Gastrocnemius medialis (tissue), 4 donors: ENCODE measurements around the gene MAG.
A peak's percentile ranks its signal among the peaks of the same experiment; 100 is the strongest.

ENCODE experiments used
- POLR2A ChIP-seq, 2 donors: fragments of 450-650 bp; IDR thresholded peaks; one replicate each; pipeline ENCODE4 v1.6.1; 2017; ENCODE audit warnings: antibody characterized with exemption in 2 of 2, mild to moderate bottlenecking in 2 of 2, moderate library complexity in 2 of 2
- TF ChIP-seq, protein P1 (sequence below), 5 experiments: fragments of 450-650 bp in 3 of 5; fragments of 200-600 bp in 2 of 5; sonication (generic) in 2 of 5; IDR thresholded peaks in 4 of 5; conservative IDR thresholded peaks in 1 of 5; 1 replicate in 4 of 5; 2 replicates in 1 of 5; pipeline ENCODE4 v1.5.1; 2016 to 2019; ENCODE audit warnings: antibody characterized with exemption in 5 of 5, mild to moderate bottlenecking in 3 of 5, moderate library complexity in 3 of 5

DNA sequence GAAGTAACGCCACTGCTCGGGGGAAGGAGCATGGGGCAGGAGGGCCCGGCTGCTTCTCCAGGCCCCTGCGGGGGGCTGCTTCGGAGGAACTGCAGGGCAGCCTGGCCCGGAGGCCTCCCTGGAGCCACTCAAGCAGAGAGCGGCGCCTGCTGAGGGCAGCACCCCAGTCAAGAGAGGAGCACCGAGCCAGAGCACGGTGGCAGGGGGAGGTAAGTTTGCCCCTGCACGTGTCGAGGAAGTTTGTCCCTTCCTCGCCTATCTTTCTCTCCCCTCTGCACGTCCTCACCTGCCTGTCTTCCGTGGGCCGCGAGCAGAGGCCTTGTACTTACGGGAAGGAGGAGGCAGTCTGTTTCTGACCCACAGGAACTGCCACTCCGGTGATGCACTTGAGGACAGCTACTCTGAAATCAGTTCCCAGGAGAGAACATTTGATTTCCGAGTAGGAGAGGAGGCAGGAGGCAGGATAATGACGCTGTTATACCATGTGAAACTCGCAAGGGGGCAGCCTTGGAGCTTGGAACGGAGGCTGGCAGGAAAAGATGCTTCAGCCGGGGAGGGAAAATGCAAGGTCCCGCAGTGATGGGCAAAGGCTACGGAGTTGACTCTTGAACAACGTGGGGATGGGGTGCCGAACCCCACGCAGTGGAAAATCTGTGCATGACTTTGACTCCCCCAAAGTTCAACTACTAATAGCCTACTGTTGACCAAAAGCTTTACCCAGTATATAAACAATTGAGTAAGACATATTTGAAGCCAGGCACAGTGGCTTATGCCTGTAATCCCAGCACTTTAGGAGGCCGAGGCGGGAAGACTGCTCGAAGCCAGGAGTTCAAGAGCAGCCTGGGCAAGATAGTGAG lies 60.7 kb downstream of the MAG start:
- TF ChIP-seq, protein P1, sequence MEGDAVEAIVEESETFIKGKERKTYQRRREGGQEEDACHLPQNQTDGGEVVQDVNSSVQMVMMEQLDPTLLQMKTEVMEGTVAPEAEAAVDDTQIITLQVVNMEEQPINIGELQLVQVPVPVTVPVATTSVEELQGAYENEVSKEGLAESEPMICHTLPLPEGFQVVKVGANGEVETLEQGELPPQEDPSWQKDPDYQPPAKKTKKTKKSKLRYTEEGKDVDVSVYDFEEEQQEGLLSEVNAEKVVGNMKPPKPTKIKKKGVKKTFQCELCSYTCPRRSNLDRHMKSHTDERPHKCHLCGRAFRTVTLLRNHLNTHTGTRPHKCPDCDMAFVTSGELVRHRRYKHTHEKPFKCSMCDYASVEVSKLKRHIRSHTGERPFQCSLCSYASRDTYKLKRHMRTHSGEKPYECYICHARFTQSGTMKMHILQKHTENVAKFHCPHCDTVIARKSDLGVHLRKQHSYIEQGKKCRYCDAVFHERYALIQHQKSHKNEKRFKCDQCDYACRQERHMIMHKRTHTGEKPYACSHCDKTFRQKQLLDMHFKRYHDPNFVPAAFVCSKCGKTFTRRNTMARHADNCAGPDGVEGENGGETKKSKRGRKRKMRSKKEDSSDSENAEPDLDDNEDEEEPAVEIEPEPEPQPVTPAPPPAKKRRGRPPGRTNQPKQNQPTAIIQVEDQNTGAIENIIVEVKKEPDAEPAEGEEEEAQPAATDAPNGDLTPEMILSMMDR (IDR thresholded peaks at IDR 0.05 in 4 of 5, conservative IDR thresholded peaks at IDR 0.05 in 1 of 5), result peak; percentile 6 to 52 (median 48)
- no peak for TF ChIP-seq POLR2A (IDR thresholded peaks at IDR 0.05)
